Urinary bladder (tissue), 4 donors: ENCODE results near the gene XPNPEP1. TPM values are rescaled to one million over a fixed set of nuclear protein-coding genes. Genes with fewer than 3 reads are reported as not detected.

ENCODE experiments used
- DNase-seq: peaks from one replicate; pipeline ENCODE4 v3.0.0-alpha.2; 2015; ENCODE audit errors: extremely low spot score
- H3K27ac ChIP-seq: one replicate; pipeline ENCODE4 v1.5.1; 2013; ENCODE audit warnings: low read depth, mild to moderate bottlenecking, moderate library complexity
- H3K36me3 ChIP-seq: one replicate; pipeline ENCODE4 v1.6.1; 2013; ENCODE audit warnings: mild to moderate bottlenecking, moderate library complexity; ENCODE audit not compliant: insufficient read depth
- H3K4me1 ChIP-seq: one replicate; pipeline ENCODE4 v1.6.1; 2013; ENCODE audit warnings: mild to moderate bottlenecking, moderate library complexity; ENCODE audit not compliant: insufficient read depth
- H3K4me3 ChIP-seq: one replicate; pipeline ENCODE4 v1.5.1; 2013; ENCODE audit warnings: low read depth, low read length
- WGBS: extraction: QIAGEN DNeasy Blood & Tissue Kit; methylation state at CpG from one replicate; pipeline ENCODE4 v1.1.7; 2013; 5-methylcytosine and 5-hydroxymethylcytosine counted together
- polyA plus RNA-seq: library from polyadenylated mRNA; stranded (reverse); fragments of 200-250 nt; gene quantifications from one replicate; pipeline ENCODE4 v1.2.3, GENCODE V29; 2013
- total RNA-seq: library from RNA; depleted of rRNA; stranded (reverse); fragments of >200 nt; gene quantifications from one replicate; pipeline ENCODE4 v1.2.3, GENCODE V29; 2014
- donor health status: healthy with polysubstance abuse.
- donor health status: healthy.

Gene XPNPEP1
- total RNA-seq (89.1 TPM), polyA plus RNA-seq (38.1 TPM)

GRCh38 chr10:109922976-109923921, at the start of gene XPNPEP1:
Gene XPNPEP1 (minus strand): TSS chr10:109923511. CDS start chr10:109923433, 78 bp downstream.
- Histone ChIP-seq H3K4me1 (no peaks in the 10 kb centered on the region), H3K27ac (peak within 1 kb of the TSS; percentile 91), H3K4me3 (peak within 1 kb of the TSS; percentile 90), H3K36me3 (no peaks in the 10 kb centered on the region)
- no peak for DNase-seq
- 3% methylated on average over 105 of the region's 105 CpGs for WGBS

- H3K36me3 ChIP-seq: no peaks in the 10 kb centered on the region
- H3K27ac ChIP-seq: no peak overlapping the region
- WGBS: 91% methylated on average over 2 of the region's 2 CpGs
These were observed 49.2 kb upstream of the XPNPEP1 start for GRCh38 chr10:109972372-109973001.

GRCh38 chr10:109971634-109972033, 48.3 kb upstream of the XPNPEP1 start:
- DNase-seq: no peak
- no peaks in the 10 kb centered on the region for H3K36me3 ChIP-seq
- 50% methylated on average over 3 of the region's 3 CpGs for WGBS
- no peak overlapping the region for H3K27ac ChIP-seq
- H3K4me1 ChIP-seq: peaks cover 2% of the 10 kb centered on the region
- H3K4me3 ChIP-seq: no peak overlapping the region

More at GRCh38 chr10:109972372-109973001, 49.2 kb upstream of the XPNPEP1 start:
- no peak overlapping the region for H3K4me3 ChIP-seq
- no peak for DNase-seq
- peaks cover 2% of the 10 kb centered on the region for H3K4me1 ChIP-seq

DNA sequence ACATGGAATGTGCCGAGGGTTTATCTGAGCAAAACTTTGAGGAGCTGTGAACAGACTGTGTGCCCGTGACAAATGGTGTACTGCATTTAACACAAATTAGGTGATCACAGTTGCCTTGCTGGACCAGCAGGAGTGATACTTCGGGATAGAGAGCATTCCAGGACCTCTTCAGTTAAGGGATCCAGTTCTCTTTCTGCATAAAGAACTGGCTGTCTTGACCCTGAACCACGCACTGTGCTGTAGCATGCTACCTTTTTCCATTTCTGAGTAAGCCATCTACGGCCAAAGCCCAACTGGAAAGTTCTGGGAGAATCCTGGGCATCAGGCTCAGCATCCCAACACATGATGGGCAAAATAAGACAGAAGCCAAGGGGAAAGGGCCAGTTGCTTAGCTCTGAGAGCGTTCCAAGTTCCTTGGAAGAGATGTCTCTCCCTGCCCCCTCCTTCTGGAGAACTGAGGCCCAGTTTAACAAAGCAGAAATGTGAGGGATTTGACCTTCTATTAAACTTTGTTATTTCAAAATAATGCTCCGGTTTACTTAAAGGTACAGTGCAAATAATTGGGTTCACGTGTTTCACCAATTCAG, 46.5 kb upstream of the XPNPEP1 start:
- DNase-seq: no peak
- H3K4me3 ChIP-seq: no peak overlapping the region
- H3K4me1 ChIP-seq: peaks cover 2% of the 10 kb centered on the region
- WGBS: 70% methylated on average over 8 of the region's 8 CpGs
- no peaks in the 10 kb centered on the region for H3K36me3 ChIP-seq
- H3K27ac ChIP-seq: no peak overlapping the region

DNA sequence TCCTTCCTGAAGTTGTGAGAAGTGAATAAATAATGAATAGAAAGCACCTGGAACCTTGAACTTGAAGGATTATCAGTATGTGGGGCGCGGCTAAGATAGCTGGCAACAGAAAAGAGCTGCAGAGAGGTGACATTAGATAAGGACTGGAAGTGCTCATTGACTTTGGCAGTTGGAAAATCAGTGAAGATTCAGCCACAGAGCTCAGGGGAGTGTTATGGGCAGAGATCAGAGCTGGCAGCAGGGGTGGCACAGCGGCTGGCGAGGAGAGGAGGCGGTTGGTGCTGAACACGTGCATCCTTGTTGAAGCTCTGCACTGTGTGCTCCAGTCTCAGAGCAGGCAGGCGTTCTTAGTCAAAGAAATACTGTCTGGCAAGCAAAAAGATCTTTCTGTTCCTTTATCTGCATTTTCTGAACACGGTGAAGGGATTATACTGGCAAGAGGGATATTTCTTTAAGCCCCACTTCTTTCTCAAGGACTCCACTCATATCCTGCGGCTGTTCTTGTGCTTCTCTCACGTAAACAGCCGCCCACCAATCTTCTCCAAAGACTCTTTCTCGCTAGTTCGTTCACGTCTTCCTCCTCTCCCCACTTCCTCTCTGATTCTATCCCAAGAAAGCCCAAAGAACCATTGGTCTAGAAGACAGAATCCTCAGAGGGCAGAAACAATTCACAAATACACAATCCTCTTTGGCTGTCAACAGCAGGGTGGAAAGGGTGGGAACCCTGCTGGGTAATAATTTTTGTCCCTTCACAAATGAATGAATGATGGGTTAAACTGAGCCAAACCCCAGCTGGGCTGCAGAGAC, 45.8 kb upstream of the XPNPEP1 start:
- Histone ChIP-seq H3K4me1 (peaks cover 2% of the 10 kb centered on the region), H3K36me3 (no peaks in the 10 kb centered on the region), H3K4me3 (no peak overlapping the region), H3K27ac (no peak overlapping the region)
- 77% methylated on average over 14 of the region's 14 CpGs for WGBS
- no peak for DNase-seq

DNA sequence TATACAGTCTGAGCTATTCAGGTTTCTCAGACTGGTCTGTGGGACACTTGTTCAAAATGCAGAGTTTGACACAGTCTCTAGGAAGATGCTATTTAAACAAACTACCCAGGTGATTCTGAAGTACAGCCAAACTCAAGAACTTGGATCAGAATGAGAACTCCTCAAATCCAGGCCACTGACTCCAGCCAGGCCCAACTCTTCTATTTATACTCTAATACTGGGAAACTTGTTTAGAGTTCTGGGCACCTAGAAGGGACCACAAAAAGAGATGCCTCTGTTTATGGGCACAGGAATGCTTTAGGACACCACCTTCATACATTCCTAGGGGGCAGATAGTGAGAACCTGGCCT, 44.4 kb upstream of the XPNPEP1 start:
- no peaks in the 10 kb centered on the region for H3K36me3 ChIP-seq

GRCh38 chr10:109966961-109967738, 43.8 kb upstream of the XPNPEP1 start:
- 30% methylated on average over 9 of the region's 9 CpGs for WGBS
- Histone ChIP-seq H3K36me3 (no peaks in the 10 kb centered on the region), H3K4me3 (no peak overlapping the region), H3K4me1 (peaks cover 2% of the 10 kb centered on the region), H3K27ac (peak overlapping the region; percentile 57)
- DNase-seq: peak; percentile 73

More for the DNA sequence above, 44.4 kb upstream of the XPNPEP1 start:
- Histone ChIP-seq H3K4me3 (no peak overlapping the region), H3K4me1 (peaks cover 2% of the 10 kb centered on the region), H3K27ac (no peak overlapping the region)
- DNase-seq: no peak

DNA sequence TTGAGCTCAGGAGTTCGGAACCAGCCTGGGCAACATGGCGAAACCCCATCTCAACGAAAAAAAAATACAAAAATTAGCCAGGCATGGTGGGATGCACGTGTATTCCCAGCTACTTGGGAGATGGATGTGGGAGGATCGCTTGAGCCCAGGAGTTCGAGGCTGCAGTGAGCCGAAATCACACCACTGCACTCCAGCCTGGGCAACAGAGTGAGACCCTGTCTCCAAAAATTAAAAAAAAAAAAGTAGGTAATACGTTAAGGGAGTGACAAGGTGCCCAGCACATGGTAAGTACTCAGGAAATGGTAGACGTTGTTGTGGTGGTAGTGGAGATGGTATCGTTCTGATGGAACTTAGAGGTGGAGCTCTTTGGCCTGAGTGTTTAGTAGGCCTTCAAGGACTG, 41.0 kb upstream of the XPNPEP1 start:
- DNase-seq: no peak
- H3K36me3 ChIP-seq: no peaks in the 10 kb centered on the region
- no peak overlapping the region for H3K4me3 ChIP-seq
- 90% methylated on average over 10 of the region's 10 CpGs for WGBS
- no peak overlapping the region for H3K27ac ChIP-seq
- peaks cover 2% of the 10 kb centered on the region for H3K4me1 ChIP-seq

GRCh38 chr10:109963439-109963838, 40.1 kb upstream of the XPNPEP1 start:
- DNase-seq: no peak
- 71% methylated on average over 5 of the region's 5 CpGs for WGBS
- Histone ChIP-seq H3K27ac (no peak overlapping the region), H3K4me3 (no peak overlapping the region), H3K36me3 (no peaks in the 10 kb centered on the region), H3K4me1 (peaks cover 2% of the 10 kb centered on the region)

GRCh38 chr10:109962247-109962646, 38.9 kb upstream of the XPNPEP1 start:
- no peak for DNase-seq
- Histone ChIP-seq H3K4me3 (no peak overlapping the region), H3K4me1 (no peaks in the 10 kb centered on the region), H3K27ac (no peak overlapping the region), H3K36me3 (no peaks in the 10 kb centered on the region)
- 90% methylated on average over 1 of the region's 1 CpG for WGBS

DNA sequence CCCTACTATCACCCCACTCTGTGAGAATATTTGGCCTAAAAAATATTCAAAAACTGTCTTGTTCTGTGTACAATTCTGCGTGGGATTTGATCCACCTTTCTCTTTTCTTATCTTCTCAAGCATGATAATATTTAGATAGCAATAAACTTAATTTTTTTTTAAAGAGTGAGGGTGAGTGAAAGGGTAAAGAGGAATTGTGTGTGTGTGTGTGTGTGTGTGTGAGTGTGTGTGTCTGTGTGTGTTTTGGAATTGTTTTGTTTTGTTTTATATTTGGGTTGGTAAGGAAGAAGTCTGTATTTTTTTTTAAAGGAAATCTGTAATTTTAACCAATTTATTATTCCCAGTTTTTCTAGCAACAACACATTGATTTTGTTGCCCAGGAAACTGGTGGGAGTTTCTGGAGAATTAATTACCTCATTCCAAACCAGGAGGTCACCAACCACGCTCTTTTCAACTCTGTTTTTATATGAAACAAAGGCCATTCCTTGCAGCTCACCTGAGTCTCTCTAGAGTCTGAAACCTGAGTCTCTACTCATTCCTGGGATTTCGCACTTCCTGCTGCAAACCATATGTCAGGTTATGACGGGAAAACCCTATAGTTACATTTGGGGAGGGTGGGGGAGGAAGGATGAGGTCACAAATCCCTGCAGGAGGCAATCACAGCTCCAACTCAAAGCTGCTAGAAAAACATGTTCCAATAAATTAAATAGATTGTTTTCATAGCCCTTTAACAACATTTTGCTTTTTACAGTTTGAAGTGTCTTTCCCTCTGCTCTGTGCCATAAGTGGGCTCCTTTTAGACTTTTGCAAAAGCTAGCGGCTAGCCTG, 38.1 kb upstream of the XPNPEP1 start:
- H3K36me3 ChIP-seq: no peaks in the 10 kb centered on the region
- no peaks in the 10 kb centered on the region for H3K4me1 ChIP-seq
- WGBS: 59% methylated on average over 5 of the region's 5 CpGs
- no peak overlapping the region for H3K27ac ChIP-seq
- no peak for DNase-seq
- no peak overlapping the region for H3K4me3 ChIP-seq

DNA sequence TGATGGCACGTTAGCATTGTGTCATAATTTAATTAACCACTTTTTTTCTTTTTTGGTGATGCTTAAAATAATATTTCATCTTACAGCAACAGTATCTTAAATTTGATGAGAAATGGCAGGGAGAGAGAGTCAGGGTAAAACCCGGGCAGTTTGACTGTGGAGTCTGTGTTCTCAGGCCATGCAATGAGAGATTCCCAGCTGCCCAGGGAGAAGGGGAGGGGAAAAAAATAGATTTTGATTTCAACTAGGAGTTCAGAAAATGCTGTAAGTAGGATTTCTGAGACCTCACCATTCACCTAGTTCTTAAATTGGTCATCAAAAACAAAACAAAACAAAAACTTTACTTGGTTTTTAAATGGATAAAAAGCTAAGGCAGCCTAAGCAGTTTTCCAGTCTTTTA, 37.4 kb upstream of the XPNPEP1 start:
- DNase-seq: no peak
- no peaks in the 10 kb centered on the region for H3K4me1 ChIP-seq
- H3K4me3 ChIP-seq: no peak overlapping the region
- 69% methylated on average over 2 of the region's 2 CpGs for WGBS
- H3K36me3 ChIP-seq: no peaks in the 10 kb centered on the region
- no peak overlapping the region for H3K27ac ChIP-seq
